K562 (cell line): ENCODE data around the gene DENND4C. TPM values are rescaled to one million over a fixed set of nuclear protein-coding genes. Genes with fewer than 3 reads are reported as not detected.

Experiments used
- ARID1B ChIP-seq: fragments of 450-650 bp; IDR thresholded peaks from 2 replicates; pipeline ENCODE4 v1.6.1; 2016; ENCODE audit warnings: antibody characterized with exemption, mild to moderate bottlenecking, inconsistent platforms
- ATF3 ChIP-seq, 2 experiments: fragments of 450-650 bp in 1 of 2; sonication (generic) in 1 of 2; formaldehyde crosslinking in 1 of 2; IDR thresholded peaks in 1 of 2; conservative IDR thresholded peaks in 1 of 2; 2 replicates each; pipeline versions ENCODE4 v1.6.1 to v1.8.1; 2016 to 2023; ENCODE audit warnings: mild to moderate bottlenecking in 2 of 2, moderate library complexity in 2 of 2, inconsistent platforms in 1 of 2, missing genetic modification reagents in 1 of 2
- ATF6 ChIP-seq: sonication (generic); formaldehyde crosslinking; IDR thresholded peaks from 2 replicates; pipeline ENCODE4 v1.4.0; 2020; ENCODE audit warnings: mild to moderate bottlenecking, missing genetic modification reagents
- C11orf30 ChIP-seq: fragments of 450-650 bp; IDR thresholded peaks from 2 replicates; pipeline ENCODE4 v1.6.1; 2016; ENCODE audit warnings: low read depth, mild to moderate bottlenecking
- CBX5 ChIP-seq: IDR thresholded peaks from 2 replicates; pipeline ENCODE4 v1.6.1; 2014; ENCODE audit warnings: low read depth, borderline replicate concordance
- CEBPB ChIP-seq: fragments of 450-650 bp; IDR thresholded peaks from 2 replicates; pipeline ENCODE4 v1.6.1; 2016; ENCODE audit warnings: missing genetic modification characterization, missing compliant biosample characterization
- CEBPZ ChIP-seq: fragments of 150-350 bp; IDR thresholded peaks from 2 replicates; pipeline ENCODE4 v1.6.1; 2014; ENCODE audit warnings: low read depth, mild to moderate bottlenecking, low read length, borderline replicate concordance
- HMGXB4 ChIP-seq: sonication (generic); formaldehyde crosslinking; IDR thresholded peaks from 2 replicates; pipeline ENCODE4 v1.8.1; 2023; ENCODE audit warnings: mild to moderate bottlenecking, missing genetic modification reagents
- NR2F6 ChIP-seq: fragments of 450-650 bp; formaldehyde crosslinking; IDR thresholded peaks from 2 replicates; pipeline ENCODE4 v1.4.0; 2020; ENCODE audit warnings: mild to moderate bottlenecking
- SAP30 ChIP-seq: fragments of 200-600 bp; sonication (generic); IDR thresholded peaks from 2 replicates; pipeline ENCODE4 v1.6.1; 2012; ENCODE audit warnings: borderline replicate concordance, low read depth, mild to moderate bottlenecking, moderate library complexity, low read length, control low read depth, inconsistent platforms; ENCODE audit not compliant: insufficient read depth, poor library complexity, severe bottlenecking
- ZBED1 ChIP-seq: IDR thresholded peaks from 2 replicates; pipeline ENCODE4 v1.6.1; 2014
- ZKSCAN1 ChIP-seq: fragments of 150-350 bp; IDR thresholded peaks from 2 replicates; pipeline ENCODE4 v1.6.1; 2016; ENCODE audit warnings: low read depth, low read length
- ZNF75A ChIP-seq: fragments of 450-650 bp; formaldehyde crosslinking; IDR thresholded peaks from 2 replicates; pipeline ENCODE4 v1.4.0; 2020; ENCODE audit warnings: mild to moderate bottlenecking
- polyA plus RNA-seq, 8 experiments: library from polyadenylated mRNA; depleted of rRNA in 4 of 8; stranded (reverse) in 5 of 8; unstranded in 3 of 8; fragments of >200 nt; fragmentation: Nextera tagmentation in 2 of 8; fragmentation: Illumina TruSeq in 1 of 8; extraction: Ambion mirVana in 2 of 8; extraction: Trizol in 1 of 8; gene quantifications; 2 replicates each; pipeline versions ENCODE4 v1.2.1 to v1.2.3, GENCODE V29; 2011 to 2014; ENCODE audit warnings: inconsistent platforms in 1 of 8, missing spikeins in 1 of 8
- total RNA-seq, 7 experiments: library from RNA; depleted of rRNA in 6 of 7; stranded (reverse); fragments of >200 nt in 6 of 7; fragmentation: Illumina TruSeq in 2 of 7; extraction: Trizol in 2 of 7; gene quantifications; 2 replicates each; pipeline versions ENCODE4 v1.2.1 to v1.2.3, GENCODE V29; 2011 to 2021; ENCODE audit warnings: low replicate concordance in 1 of 7

The DENND4C gene
- total and polyA plus RNA-seq, 9 of the 15 experiments (the other 6 are each of a cell fraction or from before 2014, with no cell fraction given) = 4.8 to 31.8 (median 13.9) TPM

DNA sequence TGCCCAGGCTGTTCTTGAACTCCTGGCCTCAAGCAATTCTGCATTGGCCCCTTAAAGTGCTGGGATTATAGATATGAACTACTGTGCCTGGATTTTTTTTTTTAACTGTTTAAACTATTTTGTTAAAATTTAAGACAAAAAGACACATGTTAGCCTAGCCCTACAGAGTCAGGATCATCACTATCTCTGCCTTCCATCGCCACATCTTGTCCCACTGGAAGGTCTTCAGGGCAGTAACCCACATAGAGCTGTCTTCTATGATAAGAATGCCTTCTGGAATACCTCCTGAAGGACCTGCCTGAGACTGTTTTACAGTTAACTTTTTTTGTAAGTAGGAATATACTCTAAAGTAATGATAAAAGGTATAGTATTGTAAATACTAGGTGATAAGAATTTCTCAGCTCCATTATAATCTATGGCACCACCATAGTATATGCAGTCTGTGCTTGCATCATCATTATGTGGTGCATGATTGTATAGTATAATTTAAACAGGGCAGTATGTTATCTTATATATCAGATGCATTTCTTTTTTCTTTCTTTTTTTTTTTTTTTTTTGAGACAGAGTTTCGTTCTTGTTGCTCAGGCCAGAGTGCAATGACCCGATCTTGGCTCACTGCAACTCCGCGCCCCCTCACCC is 52.7 kb downstream of the DENND4C start (continued):
- TF ChIP-seq ATF3 (IDR thresholded peaks at IDR 0.05) (peak; percentile 57; the same call in 1 of the 2 replicates), ATF3 (CRISPR knock-in tag; conservative IDR thresholded peaks at IDR 0.05) (no peak), HMGXB4 (no peak), ZKSCAN1 (no peak), C11orf30 (no peak), CEBPZ (no peak), ARID1B (peak; percentile 34; the same call in 1 of the 2 replicates), CBX5 (no peak), ZBED1 (no peak), ZNF75A (CRISPR knock-in tag) (no peak), SAP30 (no peak), CEBPB (tag) (no peak), NR2F6 (CRISPR knock-in tag) (no peak), ATF6 (CRISPR knock-in tag) (no peak)
